ENCODE measurements around the gene SOST. TPM values are rescaled to one million over a fixed set of nuclear protein-coding genes. Genes with fewer than 3 reads are reported as not detected.

Gene SOST
- total and polyA plus RNA-seq, 2 donors (not counting 1 experiment from before 2014, with no cell fraction given): not detected

- H3K4me1 Mint-ChIP-seq: peaks cover 13% of the 10 kb centered on the region
- Histone ChIP-seq H3K9me3 (ENCODE audit: control extremely low read depth in 1 of 3, control insufficient read depth in 2 of 3, insufficient read depth in 1 of 3, low read length in 2 of 3) (no peaks in the 10 kb centered on the region), H3K27ac (ENCODE audit: low read length in 2 of 2) (no peak overlapping the region), H2AFZ (ENCODE audit: insufficient read depth, low read depth, low read length, poor library complexity, severe bottlenecking) (no peak overlapping the region), H3K4me2 (replicated peaks; ENCODE audit: low read depth, low read length, poor library complexity, severe bottlenecking) (no peak overlapping the region), H3K79me2 (ENCODE audit: control insufficient read depth, insufficient read depth, low read length) (no peaks in the 10 kb centered on the region), H3K27me3 (replicated peaks in 1 of 4; ENCODE audit: control extremely low read depth in 1 of 4, control insufficient read depth in 3 of 4, insufficient read depth in 4 of 4, low read length in 3 of 4) (peaks cover 0 to 55% (median 11%) of the 10 kb centered on the region in 4 experiments), H3K9ac (ENCODE audit: low read length) (no peak overlapping the region), H4K20me1 (ENCODE audit: control insufficient read depth, insufficient read depth, low read length, poor library complexity, severe bottlenecking) (no peaks in the 10 kb centered on the region), H3K4me3 (ENCODE audit: control extremely low read depth in 1 of 5, extremely low read depth in 1 of 5, insufficient read depth in 1 of 5, low read depth in 2 of 5, low read length in 4 of 5) (no peak overlapping the region), H3K36me3 (replicated peaks in 1 of 2; ENCODE audit: control extremely low read depth in 1 of 2, control insufficient read depth in 1 of 2, extremely low read depth in 1 of 2, insufficient read depth in 2 of 2, low read length in 1 of 2) (no peaks in the 10 kb centered on the region), H3K4me1 (ENCODE audit: control insufficient read depth in 2 of 2, insufficient read depth in 2 of 2, low read length in 2 of 2) (peaks cover 5 to 12% of the 10 kb centered on the region in 2 donors)
- POLR2A ChIA-PET: no interaction called here
- no peak overlapping the region for H3K27ac Mint-ChIP-seq
- no peak for ATAC-seq (ENCODE audit: low read depth)
- WGBS (ENCODE audit: insufficient coverage): 73% methylated on average over 5 of the region's 6 CpGs
- no peak overlapping the region for H3K4me3 Mint-ChIP-seq
- no peaks in the 10 kb centered on the region for H3K9me3 Mint-ChIP-seq (ENCODE audit: insufficient read depth)
- intact Hi-C loops (cut with micrococcal nuclease): no loop called here
- peaks cover 53% of the 10 kb centered on the region for H3K27me3 Mint-ChIP-seq
- TF ChIP-seq EZH2 (IDR thresholded peaks at IDR 0.05; ENCODE audit: borderline replicate concordance, insufficient read depth, low read depth, low read length, poor library complexity, severe bottlenecking): no peak
- TF ChIP-seq, protein P1, sequence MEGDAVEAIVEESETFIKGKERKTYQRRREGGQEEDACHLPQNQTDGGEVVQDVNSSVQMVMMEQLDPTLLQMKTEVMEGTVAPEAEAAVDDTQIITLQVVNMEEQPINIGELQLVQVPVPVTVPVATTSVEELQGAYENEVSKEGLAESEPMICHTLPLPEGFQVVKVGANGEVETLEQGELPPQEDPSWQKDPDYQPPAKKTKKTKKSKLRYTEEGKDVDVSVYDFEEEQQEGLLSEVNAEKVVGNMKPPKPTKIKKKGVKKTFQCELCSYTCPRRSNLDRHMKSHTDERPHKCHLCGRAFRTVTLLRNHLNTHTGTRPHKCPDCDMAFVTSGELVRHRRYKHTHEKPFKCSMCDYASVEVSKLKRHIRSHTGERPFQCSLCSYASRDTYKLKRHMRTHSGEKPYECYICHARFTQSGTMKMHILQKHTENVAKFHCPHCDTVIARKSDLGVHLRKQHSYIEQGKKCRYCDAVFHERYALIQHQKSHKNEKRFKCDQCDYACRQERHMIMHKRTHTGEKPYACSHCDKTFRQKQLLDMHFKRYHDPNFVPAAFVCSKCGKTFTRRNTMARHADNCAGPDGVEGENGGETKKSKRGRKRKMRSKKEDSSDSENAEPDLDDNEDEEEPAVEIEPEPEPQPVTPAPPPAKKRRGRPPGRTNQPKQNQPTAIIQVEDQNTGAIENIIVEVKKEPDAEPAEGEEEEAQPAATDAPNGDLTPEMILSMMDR (IDR thresholded peaks at IDR 0.05): no peak
- DNase-seq: no peak
- CTCF ChIA-PET: interaction anchor here (2.2 kb wide), 1 partner anchor 136 kb away, joined by 7 read pairs; no protein-coding TSS in a partner anchor
Observed at GRCh38 chr17:43712397-43712796, 46.2 kb downstream of the SOST start.

DNA sequence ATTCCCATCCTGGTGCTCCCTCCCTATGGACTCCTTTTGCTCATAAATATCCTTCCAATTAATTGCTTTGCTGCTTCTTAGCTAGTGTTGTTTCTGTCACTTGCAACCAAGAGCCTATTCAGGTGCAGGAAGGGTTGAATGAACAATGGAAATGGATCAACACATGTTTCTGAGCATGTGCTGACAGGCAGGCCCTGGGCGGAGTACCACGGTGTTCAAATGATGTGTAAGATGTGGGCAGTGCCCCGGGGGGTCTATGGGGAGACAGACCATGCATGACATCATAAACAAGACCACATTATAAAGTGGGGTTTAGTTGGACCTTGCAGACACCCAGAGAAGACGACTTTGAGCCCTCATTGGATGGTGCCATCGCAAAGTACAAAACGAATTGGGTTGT, 48.5 kb downstream of the SOST start:
- ChIA-PET CTCF (interaction anchor here (1.0 kb wide), 1 partner anchor 13 kb away, joined by 3 read pairs; no protein-coding TSS in a partner anchor), POLR2A (interaction anchor here (0.7 kb wide), 1 partner anchor 11 kb away, joined by 3 read pairs; no protein-coding TSS in a partner anchor)
- ATAC-seq (ENCODE audit: low read depth): no peak
- Histone ChIP-seq H3K27me3 (replicated peaks in 1 of 4; ENCODE audit: control extremely low read depth in 1 of 4, control insufficient read depth in 3 of 4, insufficient read depth in 4 of 4, low read length in 3 of 4) (peaks cover 0 to 56% (median 11%) of the 10 kb centered on the region in 4 experiments), H3K4me1 (ENCODE audit: control insufficient read depth in 2 of 2, insufficient read depth in 2 of 2, low read length in 2 of 2) (peaks cover 5 to 12% of the 10 kb centered on the region in 2 donors), H3K9ac (ENCODE audit: low read length) (no peak overlapping the region), H3K79me2 (ENCODE audit: control insufficient read depth, insufficient read depth, low read length) (no peaks in the 10 kb centered on the region), H3K36me3 (replicated peaks in 1 of 2; ENCODE audit: control extremely low read depth in 1 of 2, control insufficient read depth in 1 of 2, extremely low read depth in 1 of 2, insufficient read depth in 2 of 2, low read length in 1 of 2) (no peaks in the 10 kb centered on the region), H2AFZ (ENCODE audit: insufficient read depth, low read depth, low read length, poor library complexity, severe bottlenecking) (no peak overlapping the region), H3K27ac (ENCODE audit: low read length in 2 of 2) (no peak overlapping the region), H4K20me1 (ENCODE audit: control insufficient read depth, insufficient read depth, low read length, poor library complexity, severe bottlenecking) (no peaks in the 10 kb centered on the region), H3K9me3 (ENCODE audit: control extremely low read depth in 1 of 3, control insufficient read depth in 2 of 3, insufficient read depth in 1 of 3, low read length in 2 of 3) (no peaks in the 10 kb centered on the region), H3K4me2 (replicated peaks; ENCODE audit: low read depth, low read length, poor library complexity, severe bottlenecking) (no peak overlapping the region), H3K4me3 (ENCODE audit: control extremely low read depth in 1 of 5, extremely low read depth in 1 of 5, insufficient read depth in 1 of 5, low read depth in 2 of 5, low read length in 4 of 5) (no peak overlapping the region)
- DNase-seq: no peak
- H3K4me3 Mint-ChIP-seq: no peak overlapping the region
- peaks cover 13% of the 10 kb centered on the region for H3K4me1 Mint-ChIP-seq
- WGBS (ENCODE audit: insufficient coverage): 96% methylated on average over 3 of the region's 6 CpGs
- intact Hi-C loops (cut with micrococcal nuclease): no loop called here
- TF ChIP-seq EZH2 (IDR thresholded peaks at IDR 0.05; ENCODE audit: borderline replicate concordance, insufficient read depth, low read depth, low read length, poor library complexity, severe bottlenecking): no peak
- TF ChIP-seq, protein P1 (IDR thresholded peaks at IDR 0.05): no peak
- H3K27me3 Mint-ChIP-seq: peaks cover 58% of the 10 kb centered on the region
- no peak overlapping the region for H3K27ac Mint-ChIP-seq
- H3K9me3 Mint-ChIP-seq (ENCODE audit: insufficient read depth): no peaks in the 10 kb centered on the region

All from B cell (primary cell).